ENCODE results near the gene SMC3. TPM values are rescaled to one million over a fixed set of nuclear protein-coding genes. Genes with fewer than 3 reads are reported as not detected.

The SMC3 gene
- total RNA-seq, 1 experiment from 2014 or later = 64.3 TPM

GRCh38 chr10:110540031-110540430 lies 27.5 kb upstream of the SMC3 start:
- Histone ChIP-seq H3K79me2 (ENCODE audit: insufficient read depth, low read length) (no peaks in the 10 kb centered on the region), H3K27me3 (ENCODE audit: insufficient read depth, low read length) (no peaks in the 10 kb centered on the region), H3K9me3 (ENCODE audit: control insufficient read depth in 1 of 2, insufficient read depth in 1 of 2, low read depth in 1 of 2, low read length in 2 of 2) (no peaks in the 10 kb centered on the region), H3K27ac (ENCODE audit: low read depth, low read length) (no peak overlapping the region), H4K20me1 (ENCODE audit: insufficient read depth) (no peaks in the 10 kb centered on the region), H3K4me1 (ENCODE audit: control insufficient read depth in 1 of 2, insufficient read depth in 2 of 2, low read length in 2 of 2) (peaks cover 11 to 22% of the 10 kb centered on the region in 2 experiments), H3K9ac (ENCODE audit: low read length) (no peak overlapping the region), H3K9me2 (ENCODE audit: insufficient read depth) (no peaks in the 10 kb centered on the region), H3K4me3 (replicated peaks in 1 of 2; ENCODE audit: low read depth in 1 of 2, low read length in 2 of 2) (no peak overlapping the region), H3K36me3 (ENCODE audit: control insufficient read depth in 1 of 2, insufficient read depth in 2 of 2, low read length in 2 of 2) (no peaks in the 10 kb centered on the region), H3K4me2 (ENCODE audit: low read length) (no peak overlapping the region), H2AFZ (ENCODE audit: low read depth, low read length, poor library complexity, severe bottlenecking) (no peak overlapping the region)
- intact Hi-C loops (cut with micrococcal nuclease) = no loop called here
- DNase-seq (ENCODE audit: low read depth, low spot score) = no peak
- ATAC-seq = no peak
- POLR2A ChIA-PET = interaction anchor here (1.9 kb wide), 1 partner anchor 27 kb away, joined by 5 read pairs; no protein-coding TSS in a partner anchor
- BruUV-seq (replicated peaks) = no TSS peak
- RAD21 ChIA-PET (ENCODE audit: low non-redundant PET in 1 of 2, low total read pairs in 2 of 2, uncharacterized antibody in 2 of 2, unreplicated experiment in 2 of 2) = no interaction called here
- TF ChIP-seq, protein P1, sequence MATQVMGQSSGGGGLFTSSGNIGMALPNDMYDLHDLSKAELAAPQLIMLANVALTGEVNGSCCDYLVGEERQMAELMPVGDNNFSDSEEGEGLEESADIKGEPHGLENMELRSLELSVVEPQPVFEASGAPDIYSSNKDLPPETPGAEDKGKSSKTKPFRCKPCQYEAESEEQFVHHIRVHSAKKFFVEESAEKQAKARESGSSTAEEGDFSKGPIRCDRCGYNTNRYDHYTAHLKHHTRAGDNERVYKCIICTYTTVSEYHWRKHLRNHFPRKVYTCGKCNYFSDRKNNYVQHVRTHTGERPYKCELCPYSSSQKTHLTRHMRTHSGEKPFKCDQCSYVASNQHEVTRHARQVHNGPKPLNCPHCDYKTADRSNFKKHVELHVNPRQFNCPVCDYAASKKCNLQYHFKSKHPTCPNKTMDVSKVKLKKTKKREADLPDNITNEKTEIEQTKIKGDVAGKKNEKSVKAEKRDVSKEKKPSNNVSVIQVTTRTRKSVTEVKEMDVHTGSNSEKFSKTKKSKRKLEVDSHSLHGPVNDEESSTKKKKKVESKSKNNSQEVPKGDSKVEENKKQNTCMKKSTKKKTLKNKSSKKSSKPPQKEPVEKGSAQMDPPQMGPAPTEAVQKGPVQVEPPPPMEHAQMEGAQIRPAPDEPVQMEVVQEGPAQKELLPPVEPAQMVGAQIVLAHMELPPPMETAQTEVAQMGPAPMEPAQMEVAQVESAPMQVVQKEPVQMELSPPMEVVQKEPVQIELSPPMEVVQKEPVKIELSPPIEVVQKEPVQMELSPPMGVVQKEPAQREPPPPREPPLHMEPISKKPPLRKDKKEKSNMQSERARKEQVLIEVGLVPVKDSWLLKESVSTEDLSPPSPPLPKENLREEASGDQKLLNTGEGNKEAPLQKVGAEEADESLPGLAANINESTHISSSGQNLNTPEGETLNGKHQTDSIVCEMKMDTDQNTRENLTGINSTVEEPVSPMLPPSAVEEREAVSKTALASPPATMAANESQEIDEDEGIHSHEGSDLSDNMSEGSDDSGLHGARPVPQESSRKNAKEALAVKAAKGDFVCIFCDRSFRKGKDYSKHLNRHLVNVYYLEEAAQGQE (IDR thresholded peaks at IDR 0.05; ENCODE audit: low read depth) = no peak
- TF ChIP-seq CEBPB (IDR thresholded peaks at IDR 0.05; ENCODE audit: low read depth) = no peak
- TF ChIP-seq EZH2phosphoT487 (IDR thresholded peaks at IDR 0.05; ENCODE audit: borderline replicate concordance) = no peak
- TF ChIP-seq CBX3 (IDR thresholded peaks at IDR 0.05; ENCODE audit: low read depth) = no peak
- TF ChIP-seq SIN3A (IDR thresholded peaks at IDR 0.05; ENCODE audit: low read depth) = no peak
- no peak for TF ChIP-seq SRF (IDR thresholded peaks at IDR 0.05; ENCODE audit: low read depth)
- no peak for TF ChIP-seq TCF7L2 (IDR thresholded peaks at IDR 0.05; ENCODE audit: borderline replicate concordance, extremely low read depth, insufficient read depth, insufficient read length)
- no peak for TF ChIP-seq EZH2 (IDR thresholded peaks at IDR 0.05)
- TF ChIP-seq ELF1 (IDR thresholded peaks at IDR 0.05; ENCODE audit: borderline replicate concordance, low read depth) = no peak
- no peak for TF ChIP-seq RAD21 (IDR thresholded peaks at IDR 0.05; ENCODE audit: low read depth)
- TF ChIP-seq, protein P2, sequence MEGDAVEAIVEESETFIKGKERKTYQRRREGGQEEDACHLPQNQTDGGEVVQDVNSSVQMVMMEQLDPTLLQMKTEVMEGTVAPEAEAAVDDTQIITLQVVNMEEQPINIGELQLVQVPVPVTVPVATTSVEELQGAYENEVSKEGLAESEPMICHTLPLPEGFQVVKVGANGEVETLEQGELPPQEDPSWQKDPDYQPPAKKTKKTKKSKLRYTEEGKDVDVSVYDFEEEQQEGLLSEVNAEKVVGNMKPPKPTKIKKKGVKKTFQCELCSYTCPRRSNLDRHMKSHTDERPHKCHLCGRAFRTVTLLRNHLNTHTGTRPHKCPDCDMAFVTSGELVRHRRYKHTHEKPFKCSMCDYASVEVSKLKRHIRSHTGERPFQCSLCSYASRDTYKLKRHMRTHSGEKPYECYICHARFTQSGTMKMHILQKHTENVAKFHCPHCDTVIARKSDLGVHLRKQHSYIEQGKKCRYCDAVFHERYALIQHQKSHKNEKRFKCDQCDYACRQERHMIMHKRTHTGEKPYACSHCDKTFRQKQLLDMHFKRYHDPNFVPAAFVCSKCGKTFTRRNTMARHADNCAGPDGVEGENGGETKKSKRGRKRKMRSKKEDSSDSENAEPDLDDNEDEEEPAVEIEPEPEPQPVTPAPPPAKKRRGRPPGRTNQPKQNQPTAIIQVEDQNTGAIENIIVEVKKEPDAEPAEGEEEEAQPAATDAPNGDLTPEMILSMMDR (IDR thresholded peaks at IDR 0.05 in 2 of 3, conservative IDR thresholded peaks at IDR 0.05 in 1 of 3; ENCODE audit: borderline replicate concordance in 1 of 3, insufficient read depth in 1 of 3, low read depth in 2 of 3, low read length in 2 of 3) = no peak
- CTCF ChIA-PET = no interaction called here

Data from HCT116 (cell line).